ENCODE data around the gene CUX1. TPM values are rescaled to one million over a fixed set of nuclear protein-coding genes. Genes with fewer than 3 reads are reported as not detected.

CUX1 gene
- total RNA-seq, 1 experiment from 2014 or later, result 39.6 TPM

GRCh38 chr7:102080019-102080433 is 262.6 kb downstream of the CUX1 start:
- peak overlapping the region; percentile 80 for H3K27ac ChIP-seq (ENCODE audit: low read length)
- no peaks in the 10 kb centered on the region for H3K79me2 ChIP-seq (ENCODE audit: low read length)
- H3K9me2 ChIP-seq (replicated peaks; ENCODE audit: low read length), result no peaks in the 10 kb centered on the region
- no peaks in the 10 kb centered on the region for H3F3A ChIP-seq (ENCODE audit: low read length, unreplicated experiment)
- DNase-seq, result no peak
- no peak overlapping the region for H3K4me3 ChIP-seq (ENCODE audit: low read length)
- peaks cover 12% of the 10 kb centered on the region for H3K36me3 ChIP-seq (ENCODE audit: low read depth, low read length)
- H3K4me2 ChIP-seq (ENCODE audit: low read length), result no peak overlapping the region
- H3K9ac ChIP-seq (ENCODE audit: low read length), result no peak overlapping the region
- POLR2A ChIA-PET (ENCODE audit: unreplicated experiment), result no interaction called here
- H2AFZ ChIP-seq (ENCODE audit: low read length), result no peak overlapping the region
- CTCF ChIA-PET, result no interaction called here
- intact Hi-C loops (cut with micrococcal nuclease), result no loop called here
- H3K4me1 ChIP-seq (ENCODE audit: insufficient read depth, low read length), result peaks cover 25% of the 10 kb centered on the region; the same call in 1 of the 2 replicates
- H4K20me1 ChIP-seq (ENCODE audit: low read length), result no peaks in the 10 kb centered on the region
- TF ChIP-seq, protein P1, sequence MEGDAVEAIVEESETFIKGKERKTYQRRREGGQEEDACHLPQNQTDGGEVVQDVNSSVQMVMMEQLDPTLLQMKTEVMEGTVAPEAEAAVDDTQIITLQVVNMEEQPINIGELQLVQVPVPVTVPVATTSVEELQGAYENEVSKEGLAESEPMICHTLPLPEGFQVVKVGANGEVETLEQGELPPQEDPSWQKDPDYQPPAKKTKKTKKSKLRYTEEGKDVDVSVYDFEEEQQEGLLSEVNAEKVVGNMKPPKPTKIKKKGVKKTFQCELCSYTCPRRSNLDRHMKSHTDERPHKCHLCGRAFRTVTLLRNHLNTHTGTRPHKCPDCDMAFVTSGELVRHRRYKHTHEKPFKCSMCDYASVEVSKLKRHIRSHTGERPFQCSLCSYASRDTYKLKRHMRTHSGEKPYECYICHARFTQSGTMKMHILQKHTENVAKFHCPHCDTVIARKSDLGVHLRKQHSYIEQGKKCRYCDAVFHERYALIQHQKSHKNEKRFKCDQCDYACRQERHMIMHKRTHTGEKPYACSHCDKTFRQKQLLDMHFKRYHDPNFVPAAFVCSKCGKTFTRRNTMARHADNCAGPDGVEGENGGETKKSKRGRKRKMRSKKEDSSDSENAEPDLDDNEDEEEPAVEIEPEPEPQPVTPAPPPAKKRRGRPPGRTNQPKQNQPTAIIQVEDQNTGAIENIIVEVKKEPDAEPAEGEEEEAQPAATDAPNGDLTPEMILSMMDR (conservative IDR thresholded peaks at IDR 0.05; ENCODE audit: low read depth, low read length), result no peak
- TF ChIP-seq EZH2 (IDR thresholded peaks at IDR 0.05; ENCODE audit: low read length, unreplicated experiment) (no peak), EZH2phosphoT487 (IDR thresholded peaks at IDR 0.05; ENCODE audit: borderline replicate concordance, low read length) (no peak)
- no peak for ATAC-seq
- no TSS peak for BruUV-seq (replicated peaks)
- H3K27me3 ChIP-seq (ENCODE audit: low read length), result no peaks in the 10 kb centered on the region
- no peaks in the 10 kb centered on the region for H3K9me3 ChIP-seq (ENCODE audit: low read length)

GRCh38 chr7:102080434-102081243 is 263.2 kb downstream of the CUX1 start:
- Histone ChIP-seq H2AFZ (ENCODE audit: low read length) (no peak overlapping the region), H3K27me3 (ENCODE audit: low read length) (no peaks in the 10 kb centered on the region), H3K9ac (ENCODE audit: low read length) (no peak overlapping the region), H3K9me2 (replicated peaks; ENCODE audit: low read length) (no peaks in the 10 kb centered on the region), H3K9me3 (ENCODE audit: low read length) (0 out of 2 replicates have a peak, but pooled peaks cover 3% of the 10 kb centered on the region), H3K4me1 (ENCODE audit: insufficient read depth, low read length) (peaks cover 25% of the 10 kb centered on the region; the same call in 1 of the 2 replicates), H3F3A (ENCODE audit: low read length, unreplicated experiment) (no peaks in the 10 kb centered on the region), H3K4me3 (ENCODE audit: low read length) (no peak overlapping the region), H4K20me1 (ENCODE audit: low read length) (no peaks in the 10 kb centered on the region), H3K4me2 (ENCODE audit: low read length) (0 out of 2 replicates have a peak overlapping the region, but pooled peaks have one; percentile 28), H3K36me3 (ENCODE audit: low read depth, low read length) (peaks cover 17% of the 10 kb centered on the region), H3K27ac (ENCODE audit: low read length) (peak overlapping the region; percentile 80), H3K79me2 (ENCODE audit: low read length) (no peaks in the 10 kb centered on the region)
- TF ChIP-seq, protein P1 (conservative IDR thresholded peaks at IDR 0.05; ENCODE audit: low read depth, low read length), result no peak
- TF ChIP-seq EZH2phosphoT487 (IDR thresholded peaks at IDR 0.05; ENCODE audit: borderline replicate concordance, low read length), result no peak
- TF ChIP-seq EZH2 (IDR thresholded peaks at IDR 0.05; ENCODE audit: low read length, unreplicated experiment), result no peak
- ChIA-PET POLR2A (ENCODE audit: unreplicated experiment) (no interaction called here), CTCF (no interaction called here)
- no TSS peak for BruUV-seq (replicated peaks)
- intact Hi-C loops (cut with micrococcal nuclease), result no loop called here
- DNase-seq, result peak; percentile 48
- peak; percentile 40 for ATAC-seq

GRCh38 chr7:102081244-102081627 is 263.8 kb downstream of the CUX1 start:
- H3K79me2 ChIP-seq (ENCODE audit: low read length), result no peaks in the 10 kb centered on the region
- H3K4me2 ChIP-seq (ENCODE audit: low read length), result no peak overlapping the region
- no peak for DNase-seq

More at GRCh38 chr7:102081244-102081627, 263.8 kb downstream of the CUX1 start:
- Histone ChIP-seq H3K4me3 (ENCODE audit: low read length) (no peak overlapping the region), H3K4me1 (ENCODE audit: insufficient read depth, low read length) (peaks cover 25% of the 10 kb centered on the region; the same call in 1 of the 2 replicates), H3K36me3 (ENCODE audit: low read depth, low read length) (peaks cover 17% of the 10 kb centered on the region), H3K9me2 (replicated peaks; ENCODE audit: low read length) (no peaks in the 10 kb centered on the region), H4K20me1 (ENCODE audit: low read length) (no peaks in the 10 kb centered on the region), H3K27me3 (ENCODE audit: low read length) (no peaks in the 10 kb centered on the region), H3K9me3 (ENCODE audit: low read length) (0 out of 2 replicates have a peak, but pooled peaks cover 4% of the 10 kb centered on the region), H2AFZ (ENCODE audit: low read length) (no peak overlapping the region), H3K27ac (ENCODE audit: low read length) (peak overlapping the region; percentile 80), H3K9ac (ENCODE audit: low read length) (no peak overlapping the region), H3F3A (ENCODE audit: low read length, unreplicated experiment) (no peaks in the 10 kb centered on the region)
- ATAC-seq, result no peak
- no peak for TF ChIP-seq EZH2 (IDR thresholded peaks at IDR 0.05; ENCODE audit: low read length, unreplicated experiment)
- TF ChIP-seq EZH2phosphoT487 (IDR thresholded peaks at IDR 0.05; ENCODE audit: borderline replicate concordance, low read length), result no peak
- TF ChIP-seq, protein P1 (conservative IDR thresholded peaks at IDR 0.05; ENCODE audit: low read depth, low read length), result no peak
- intact Hi-C loops (cut with micrococcal nuclease), result no loop called here
- ChIA-PET CTCF (no interaction called here), POLR2A (ENCODE audit: unreplicated experiment) (no interaction called here)
- no TSS peak for BruUV-seq (replicated peaks)
